GM18870 (cell line): ENCODE results near the gene ARMC8.

Experiments
- ATAC-seq: cut with Tn5 transposase; IDR thresholded peaks from one replicate; pipeline ENCODE4 v1.9.1; 2021; ENCODE audit warnings: moderate library complexity; ENCODE audit not compliant: unreplicated experiment

ARMC8 gene

DNA sequence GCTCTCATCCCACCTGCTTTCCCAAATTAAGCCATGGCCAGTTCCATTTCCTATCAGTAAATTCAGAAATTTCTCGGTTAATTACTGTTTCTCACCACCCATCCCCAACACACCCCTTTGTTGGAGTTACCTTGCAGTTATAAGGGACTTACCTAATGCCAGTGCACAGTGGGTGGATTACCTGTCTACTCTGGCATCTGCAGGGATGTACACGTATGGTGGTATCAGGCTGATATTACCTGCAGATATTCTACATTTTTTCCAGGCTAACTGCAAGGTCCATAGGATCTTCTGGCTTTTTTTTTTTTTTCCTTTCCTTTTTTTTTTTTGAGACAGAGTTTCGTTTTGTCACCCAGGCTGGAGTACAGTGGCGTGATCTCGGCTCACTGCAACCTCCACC lies 153.4 kb downstream of the ARMC8 start:
- ATAC-seq = no peak

DNA sequence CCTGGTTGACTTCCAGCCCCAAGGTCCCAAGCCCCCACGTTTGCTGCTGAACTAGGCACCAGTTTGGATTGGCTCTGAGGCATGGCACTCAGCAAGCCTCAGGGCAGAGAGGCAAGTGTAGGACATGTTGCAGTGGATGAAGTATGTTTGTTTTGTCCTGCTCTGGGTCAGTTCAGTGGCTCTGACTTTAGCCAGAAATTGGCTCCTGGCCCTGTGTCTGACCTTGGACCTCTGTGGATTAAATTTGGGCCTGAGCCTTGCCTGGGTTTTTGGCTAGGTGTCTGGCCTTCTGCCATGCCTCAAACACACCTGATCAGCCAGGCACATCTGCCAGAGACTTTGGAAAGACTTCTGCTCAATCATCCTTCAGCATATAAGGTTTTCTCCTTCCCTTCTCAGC lies 157.7 kb downstream of the ARMC8 start:
- no peak for ATAC-seq
